Ecto neural progenitor cell (in vitro differentiated cells): ENCODE measurements around the gene SERINC2.
"Not testable (repeated sequence)": the region's sequence is repeated elsewhere in the genome, so short reads cannot be mapped to it uniquely, and the experiment has no call there.

Experiments
- DNase-seq: peaks from one replicate; pipeline ENCODE4 v3.0.0-alpha.2; 2018; ENCODE audit warnings: low spot score

Gene SERINC2

GRCh38 chr1:31414980-31415370 is 2.0 kb downstream of the SERINC2 start:
- DNase-seq: no peak

GRCh38 chr1:31415658-31416057 is 2.6 kb downstream of the SERINC2 start:
- no peak for DNase-seq

- no peak for DNase-seq
Measured at GRCh38 chr1:31416101-31416736, 3.2 kb downstream of the SERINC2 start.

GRCh38 chr1:31417148-31417547 is 4.1 kb downstream of the SERINC2 start:
- no peak for DNase-seq

GRCh38 chr1:31418626-31419323 is 5.8 kb downstream of the SERINC2 start:
- no peak for DNase-seq

GRCh38 chr1:31420716-31421115 is 7.7 kb downstream of the SERINC2 start:
- DNase-seq: no peak

GRCh38 chr1:31421371-31422040 is 8.5 kb downstream of the SERINC2 start:
- DNase-seq: peak; percentile 76

- DNase-seq: peak; percentile 79
Measured at GRCh38 chr1:31422505-31423319, 9.7 kb downstream of the SERINC2 start.

- no peak for DNase-seq
Measured at GRCh38 chr1:31423418-31423947, 10.5 kb downstream of the SERINC2 start.

- no peak for DNase-seq
Measured at GRCh38 chr1:31424568-31424967, 11.6 kb downstream of the SERINC2 start.

GRCh38 chr1:31425301-31426081 is 12.5 kb downstream of the SERINC2 start:
- DNase-seq: no peak

GRCh38 chr1:31426249-31426922 is 13.4 kb downstream of the SERINC2 start:
- no peak for DNase-seq

GRCh38 chr1:31427322-31427721 is 14.3 kb downstream of the SERINC2 start:
- DNase-seq: no peak

GRCh38 chr1:31428436-31429221 is 15.6 kb downstream of the SERINC2 start:
- DNase-seq: no peak

- no peak for DNase-seq
Measured at GRCh38 chr1:31429583-31429982, 16.6 kb downstream of the SERINC2 start.

- not testable (repeated sequence) for DNase-seq
Measured at GRCh38 chr1:31431351-31432257, 18.6 kb downstream of the SERINC2 start.

GRCh38 chr1:31432592-31433395 is 19.8 kb downstream of the SERINC2 start:
- DNase-seq: no peak

GRCh38 chr1:31433396-31433930 is 20.4 kb downstream of the SERINC2 start:
- no peak for DNase-seq
